Measurements from ENCODE around the gene TBXAS1.

Gene TBXAS1

GRCh38 chr7:140017034-140017433 lies 188.0 kb downstream of the TBXAS1 start:
- CTCF ChIA-PET: interaction anchor here (0.8 to 4.6 kb wide), 3 partner anchors 10 to 583 kb away, joined by 3 to 20 read pairs (median 9); no protein-coding TSS in a partner anchor
- TF ChIP-seq CTCF (IDR thresholded peaks at IDR 0.05; ENCODE audit: control extremely low read depth, extremely low read depth, low read depth, missing control alignments): no peak
- POLR2A ChIA-PET: no interaction called here
- no peak for DNase-seq (ENCODE audit: extremely low spot score)

- CTCF ChIA-PET: interaction anchor here (0.8 to 4.6 kb wide), 4 partner anchors 11 to 584 kb away, joined by 3 to 20 read pairs (median 8); no protein-coding TSS in a partner anchor
- POLR2A ChIA-PET: no interaction called here
Measured at GRCh38 chr7:140017543-140017942, 188.5 kb downstream of the TBXAS1 start.

DNA sequence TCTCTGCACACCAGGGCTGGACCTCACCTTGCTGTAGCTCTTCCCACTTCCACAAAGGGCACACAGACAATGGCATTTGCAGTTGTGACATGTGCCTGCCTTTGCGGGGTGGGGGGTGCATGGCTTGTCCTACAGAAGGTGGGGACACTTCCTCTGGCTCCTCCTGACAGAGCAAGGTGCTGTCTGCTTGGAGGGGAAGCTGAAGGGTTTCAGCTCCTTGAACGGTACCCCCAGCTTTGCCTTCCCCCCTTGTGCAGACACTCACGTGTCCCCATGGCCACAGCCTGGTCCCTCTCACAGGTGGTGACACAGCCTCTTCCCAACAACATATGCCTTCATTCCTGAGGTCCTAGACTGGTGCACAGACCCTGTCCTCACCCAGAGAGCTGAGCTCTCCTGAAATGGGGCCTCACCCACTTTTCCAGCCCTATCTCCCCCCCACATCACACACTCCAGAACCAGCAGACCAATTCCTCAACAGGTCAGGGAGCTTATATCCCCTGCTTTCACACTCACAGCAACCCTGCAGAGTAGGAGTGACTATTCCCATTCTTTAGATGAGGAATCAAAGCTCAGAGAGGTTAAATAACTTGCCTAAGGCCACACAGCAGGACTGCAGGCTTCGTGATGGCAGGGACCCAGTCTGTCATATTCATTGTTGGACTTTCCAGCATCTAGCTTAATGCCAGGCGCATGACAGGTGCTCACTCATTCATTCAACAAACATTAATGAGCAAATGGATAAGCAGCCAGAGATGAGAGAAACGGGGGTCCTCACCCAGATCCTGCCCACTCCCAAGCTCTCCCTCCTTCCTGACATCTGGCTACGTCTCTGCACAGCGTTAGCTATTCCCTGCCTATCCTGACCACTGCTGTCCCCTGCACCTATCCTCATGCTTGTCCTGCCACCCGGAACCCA lies 189.3 kb downstream of the TBXAS1 start:
- TF ChIP-seq CTCF (IDR thresholded peaks at IDR 0.05; ENCODE audit: control extremely low read depth, extremely low read depth, low read depth, missing control alignments): no peak
- ChIA-PET POLR2A (no interaction called here), CTCF (interaction anchor here (1.8 to 4.6 kb wide), 4 partner anchors 12 to 416 kb away, joined by 6 to 20 read pairs (median 8); no protein-coding TSS in a partner anchor)
- no peak for DNase-seq (ENCODE audit: extremely low spot score)

More at GRCh38 chr7:140017543-140017942, 188.5 kb downstream of the TBXAS1 start:
- TF ChIP-seq CTCF (IDR thresholded peaks at IDR 0.05; ENCODE audit: control extremely low read depth, extremely low read depth, low read depth, missing control alignments): no peak
- DNase-seq (ENCODE audit: extremely low spot score): no peak

- TF ChIP-seq CTCF (IDR thresholded peaks at IDR 0.05; ENCODE audit: control extremely low read depth, extremely low read depth, low read depth, missing control alignments): no peak
- ChIA-PET CTCF (interaction anchor here (1.8 to 4.6 kb wide), 3 partner anchors 12 to 417 kb away, joined by 6 to 20 read pairs (median 6); no protein-coding TSS in a partner anchor), POLR2A (no interaction called here)
- no peak for DNase-seq (ENCODE audit: extremely low spot score)
Measured at GRCh38 chr7:140019172-140019571, 190.1 kb downstream of the TBXAS1 start.

- POLR2A ChIA-PET: no interaction called here
- no peak for DNase-seq (ENCODE audit: extremely low spot score)
- no peak for TF ChIP-seq CTCF (IDR thresholded peaks at IDR 0.05; ENCODE audit: control extremely low read depth, extremely low read depth, low read depth, missing control alignments)
- CTCF ChIA-PET: interaction anchor here (2.0 to 4.6 kb wide), 2 partner anchors 13 to 16 kb away, joined by 6 to 20 read pairs; no protein-coding TSS in a partner anchor
Measured at GRCh38 chr7:140019606-140020005, 190.5 kb downstream of the TBXAS1 start.

- no peak for TF ChIP-seq CTCF (IDR thresholded peaks at IDR 0.05; ENCODE audit: control extremely low read depth, extremely low read depth, low read depth, missing control alignments)
- CTCF ChIA-PET: no interaction called here
- POLR2A ChIA-PET: no interaction called here
- no peak for DNase-seq (ENCODE audit: extremely low spot score)
Measured at GRCh38 chr7:140021603-140022002, 192.5 kb downstream of the TBXAS1 start.
